GM12878 (cell line): ENCODE measurements around the gene TKT. TPM values are rescaled to one million over a fixed set of nuclear protein-coding genes. Genes with fewer than 3 reads are reported as not detected.
A peak's percentile ranks its signal among the peaks of the same experiment; 100 is the strongest.

Source experiments
- BMI1 ChIP-seq: fragments of 450-650 bp; IDR thresholded peaks from 2 replicates; pipeline ENCODE4 v1.6.1; 2016; ENCODE audit warnings: mild to moderate bottlenecking, moderate library complexity, borderline replicate concordance
- CHD2 ChIP-seq: IDR thresholded peaks from 2 replicates; pipeline ENCODE4 v1.6.1; 2011; ENCODE audit warnings: low read depth, low read length, improper control_type of control experiment, borderline replicate concordance
- CREB1 ChIP-seq: IDR thresholded peaks from 2 replicates; pipeline ENCODE4 v1.6.1; 2012; ENCODE audit warnings: low read depth, mild to moderate bottlenecking, inconsistent platforms
- EP300 ChIP-seq, 2 experiments: fragments of 150-350 bp in 1 of 2; IDR thresholded peaks; 2 replicates each; pipeline ENCODE4 v1.6.1; 2011 to 2012; ENCODE audit warnings: low read depth in 2 of 2, low read length in 2 of 2, borderline replicate concordance in 1 of 2, improper control_type of control experiment in 1 of 2, inconsistent platforms in 1 of 2; ENCODE audit not compliant: control insufficient read depth in 1 of 2
- HDGF ChIP-seq: fragments of 450-650 bp; IDR thresholded peaks from 2 replicates; pipeline ENCODE4 v1.6.1; 2016; ENCODE audit warnings: antibody characterized with exemption
- IKZF2 ChIP-seq, 2 experiments: fragments of 450-650 bp; IDR thresholded peaks; 2 replicates each; pipeline ENCODE4 v1.6.1; 2017; ENCODE audit warnings: mild to moderate bottlenecking in 2 of 2, moderate library complexity in 2 of 2
- NFIC ChIP-seq: IDR thresholded peaks from 2 replicates; pipeline ENCODE4 v1.6.1; 2012; ENCODE audit warnings: low read depth, mild to moderate bottlenecking, inconsistent platforms, low read length, moderate library complexity
- NFYB ChIP-seq: IDR thresholded peaks from 2 replicates; pipeline ENCODE4 v1.6.1; 2011; ENCODE audit warnings: low read depth, mild to moderate bottlenecking, low read length, improper control_type of control experiment, moderate library complexity; ENCODE audit not compliant: insufficient read depth
- POLR2AphosphoS2 ChIP-seq: IDR thresholded peaks from 2 replicates; pipeline ENCODE4 v1.6.1; 2011; ENCODE audit warnings: low read depth, mild to moderate bottlenecking, low read length, improper control_type of control experiment, moderate library complexity
- RAD21 ChIP-seq: IDR thresholded peaks from 2 replicates; pipeline ENCODE4 v1.6.1; 2011; ENCODE audit warnings: mild to moderate bottlenecking, low read depth, low read length, moderate library complexity; ENCODE audit not compliant: insufficient read depth
- RB1 ChIP-seq: fragments of 450-650 bp; formaldehyde crosslinking; IDR thresholded peaks from 2 replicates; pipeline ENCODE4 v1.6.1; 2017; ENCODE audit warnings: mild to moderate bottlenecking, borderline replicate concordance
- SIN3A ChIP-seq: IDR thresholded peaks from 2 replicates; pipeline ENCODE4 v1.6.1; 2012; ENCODE audit warnings: low read depth, low read length, improper control_type of control experiment
- SREBF2 ChIP-seq: IDR thresholded peaks from 2 replicates; pipeline ENCODE4 v1.6.1; 2012; ENCODE audit warnings: mild to moderate bottlenecking, low read length
- SUPT20H ChIP-seq: IDR thresholded peaks from 2 replicates; pipeline ENCODE4 v1.6.1; 2011; ENCODE audit warnings: low read depth, mild to moderate bottlenecking, low read length, moderate library complexity, borderline replicate concordance; ENCODE audit not compliant: control insufficient read depth
- TCF12 ChIP-seq: IDR thresholded peaks from 2 replicates; pipeline ENCODE4 v1.6.1; 2011; ENCODE audit warnings: low read depth, mild to moderate bottlenecking, low read length
- TCF7 ChIP-seq: IDR thresholded peaks from 2 replicates; pipeline ENCODE4 v1.6.1; 2014; ENCODE audit warnings: antibody characterized with exemption, borderline replicate concordance
- YBX1 ChIP-seq: fragments of 450-650 bp; IDR thresholded peaks from 2 replicates; pipeline ENCODE4 v1.6.1; 2016; ENCODE audit warnings: antibody characterized with exemption
- ZBED1 ChIP-seq: IDR thresholded peaks from 2 replicates; pipeline ENCODE4 v1.6.1; 2016; ENCODE audit warnings: borderline replicate concordance
- ZNF622 ChIP-seq: fragments of 450-650 bp; IDR thresholded peaks from 2 replicates; pipeline ENCODE4 v1.6.1; 2017; ENCODE audit warnings: mild to moderate bottlenecking, inconsistent platforms
- polyA plus RNA-seq, 11 experiments: library from polyadenylated mRNA; depleted of rRNA in 4 of 11; unstranded in 6 of 11; stranded (reverse) in 5 of 11; fragments of >200 nt; fragmentation: Nextera tagmentation in 4 of 11; fragmentation: Illumina TruSeq in 1 of 11; extraction: Ambion mirVana in 4 of 11; extraction: Trizol in 1 of 11; gene quantifications; 1 replicate in 1 of 11; 2 replicates in 10 of 11; pipeline versions ENCODE4 v1.2.1 to v1.2.3, GENCODE V29; 2011 to 2016; ENCODE audit warnings: inconsistent platforms in 2 of 11, missing spikeins in 2 of 11, low read depth in 1 of 11
- total RNA-seq, 4 experiments: library from RNA; depleted of rRNA in 3 of 4; stranded (reverse); fragments of >200 nt in 3 of 4; fragmentation: Illumina TruSeq in 1 of 4; extraction: Trizol in 1 of 4; gene quantifications; 2 replicates each; pipeline versions ENCODE4 v1.2.1 to v1.2.3, GENCODE V29; 2013 to 2021
- TF ChIP-seq, protein P1 (sequence below): IDR thresholded peaks from 2 replicates; pipeline ENCODE4 v1.6.1; 2011; ENCODE audit warnings: low read depth, low read length, improper control_type of control experiment, borderline replicate concordance
- TF ChIP-seq, protein P2 (sequence below): fragments of 450-650 bp; IDR thresholded peaks from 2 replicates; pipeline ENCODE4 v1.6.1; 2014; ENCODE audit warnings: mild to moderate bottlenecking
- TF ChIP-seq, protein P3 (sequence below): fragments of 150-350 bp; IDR thresholded peaks from 2 replicates; pipeline ENCODE4 v1.6.1; 2014; ENCODE audit warnings: mild to moderate bottlenecking, low read depth, low read length
- TF ChIP-seq, protein P4 (sequence below): IDR thresholded peaks from 2 replicates; pipeline ENCODE4 v1.6.1; 2012; ENCODE audit warnings: low read depth, low read length, improper control_type of control experiment
- TF ChIP-seq, protein P5 (sequence below): IDR thresholded peaks from 2 replicates; pipeline ENCODE4 v1.6.1; 2011; ENCODE audit warnings: borderline replicate concordance, low read depth, mild to moderate bottlenecking, moderate library complexity, mixed read lengths, low read length; ENCODE audit not compliant: insufficient read depth; ENCODE audit errors: extremely low read length
- TF ChIP-seq, protein P6 (sequence below): IDR thresholded peaks from 2 replicates; pipeline ENCODE4 v1.6.1; 2011; ENCODE audit warnings: low read depth, mild to moderate bottlenecking, low read length, moderate library complexity, borderline replicate concordance; ENCODE audit errors: extremely low read depth

TKT gene
- total and polyA plus RNA-seq, 10 of the 15 experiments (the other 5 are each of a cell fraction or from before 2014, with no cell fraction given), result 56.4 to 385 (median 143) TPM

DNA sequence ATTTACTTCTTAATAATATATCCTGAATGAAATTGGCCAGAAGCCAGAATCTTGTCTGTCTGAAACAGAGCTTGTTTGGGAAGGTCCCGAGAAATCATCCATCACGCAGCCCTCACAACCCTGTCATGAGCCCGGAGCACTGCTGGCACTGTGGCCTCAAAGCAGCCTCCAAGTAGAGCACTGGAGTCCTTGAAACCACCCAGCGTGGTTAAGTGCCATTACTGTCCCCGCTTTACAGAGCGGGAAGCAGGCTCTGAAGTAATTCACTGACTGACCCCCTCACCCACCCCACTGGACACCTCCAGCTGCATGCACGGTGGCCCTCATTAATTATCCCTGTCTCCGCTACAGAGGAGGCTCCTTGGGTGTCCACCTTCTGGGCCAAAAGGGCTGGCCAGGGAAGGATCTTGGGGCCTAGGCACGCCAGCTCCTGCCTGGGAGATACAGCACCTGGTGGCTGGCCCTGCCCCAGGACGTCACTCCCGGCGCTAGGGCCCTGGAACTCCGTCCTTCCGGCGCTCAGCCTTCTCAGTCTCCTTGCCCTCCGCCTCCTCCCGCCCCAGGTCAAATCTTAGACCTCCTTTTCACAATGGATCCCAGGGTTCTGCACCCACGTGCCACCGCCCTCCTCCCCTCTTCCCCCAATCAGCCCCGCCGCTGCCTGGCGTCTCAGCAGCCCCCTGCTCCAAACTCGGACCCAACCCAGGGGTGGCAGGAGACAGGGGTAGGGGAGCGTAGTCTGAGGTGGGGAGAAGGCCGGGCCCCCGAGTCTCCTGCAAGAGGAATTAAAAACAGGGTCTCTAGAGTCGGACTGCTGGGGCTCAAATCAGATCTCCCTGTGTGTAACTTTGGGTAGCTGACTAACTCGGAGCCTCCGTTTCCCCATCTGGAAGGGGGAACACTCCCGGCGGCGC lies 1.1 kb downstream of the TKT start (continued):
- TF ChIP-seq POLR2AphosphoS2, result no peak
- no peak for TF ChIP-seq NFIC
- no peak for TF ChIP-seq SUPT20H
- no peak for TF ChIP-seq YBX1
- no peak for TF ChIP-seq ZBED1
- TF ChIP-seq ZNF622, result no peak
- peak; percentile 83 for TF ChIP-seq CREB1
- no peak for TF ChIP-seq NFYB
- TF ChIP-seq BMI1, result no peak
- TF ChIP-seq, protein P1, sequence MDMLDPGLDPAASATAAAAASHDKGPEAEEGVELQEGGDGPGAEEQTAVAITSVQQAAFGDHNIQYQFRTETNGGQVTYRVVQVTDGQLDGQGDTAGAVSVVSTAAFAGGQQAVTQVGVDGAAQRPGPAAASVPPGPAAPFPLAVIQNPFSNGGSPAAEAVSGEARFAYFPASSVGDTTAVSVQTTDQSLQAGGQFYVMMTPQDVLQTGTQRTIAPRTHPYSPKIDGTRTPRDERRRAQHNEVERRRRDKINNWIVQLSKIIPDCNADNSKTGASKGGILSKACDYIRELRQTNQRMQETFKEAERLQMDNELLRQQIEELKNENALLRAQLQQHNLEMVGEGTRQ, result no peak
- TF ChIP-seq CHD2, result no peak
- TF ChIP-seq SREBF2, result no peak
- peak; percentile 43; the same call in 1 of the 2 replicates for TF ChIP-seq SIN3A
- TF ChIP-seq RAD21, result no peak
- TF ChIP-seq TCF7, result no peak
- peak; percentile 22 to 27; a peak in 2 of 4 replicates for TF ChIP-seq IKZF2 (IDR thresholded peaks at IDR 0.05)
- TF ChIP-seq, protein P2, sequence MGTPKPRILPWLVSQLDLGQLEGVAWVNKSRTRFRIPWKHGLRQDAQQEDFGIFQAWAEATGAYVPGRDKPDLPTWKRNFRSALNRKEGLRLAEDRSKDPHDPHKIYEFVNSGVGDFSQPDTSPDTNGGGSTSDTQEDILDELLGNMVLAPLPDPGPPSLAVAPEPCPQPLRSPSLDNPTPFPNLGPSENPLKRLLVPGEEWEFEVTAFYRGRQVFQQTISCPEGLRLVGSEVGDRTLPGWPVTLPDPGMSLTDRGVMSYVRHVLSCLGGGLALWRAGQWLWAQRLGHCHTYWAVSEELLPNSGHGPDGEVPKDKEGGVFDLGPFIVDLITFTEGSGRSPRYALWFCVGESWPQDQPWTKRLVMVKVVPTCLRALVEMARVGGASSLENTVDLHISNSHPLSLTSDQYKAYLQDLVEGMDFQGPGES, result no peak
- no peak for TF ChIP-seq RB1
- TF ChIP-seq, protein P3, sequence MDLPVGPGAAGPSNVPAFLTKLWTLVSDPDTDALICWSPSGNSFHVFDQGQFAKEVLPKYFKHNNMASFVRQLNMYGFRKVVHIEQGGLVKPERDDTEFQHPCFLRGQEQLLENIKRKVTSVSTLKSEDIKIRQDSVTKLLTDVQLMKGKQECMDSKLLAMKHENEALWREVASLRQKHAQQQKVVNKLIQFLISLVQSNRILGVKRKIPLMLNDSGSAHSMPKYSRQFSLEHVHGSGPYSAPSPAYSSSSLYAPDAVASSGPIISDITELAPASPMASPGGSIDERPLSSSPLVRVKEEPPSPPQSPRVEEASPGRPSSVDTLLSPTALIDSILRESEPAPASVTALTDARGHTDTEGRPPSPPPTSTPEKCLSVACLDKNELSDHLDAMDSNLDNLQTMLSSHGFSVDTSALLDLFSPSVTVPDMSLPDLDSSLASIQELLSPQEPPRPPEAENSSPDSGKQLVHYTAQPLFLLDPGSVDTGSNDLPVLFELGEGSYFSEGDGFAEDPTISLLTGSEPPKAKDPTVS, result no peak
- TF ChIP-seq EP300 (IDR thresholded peaks at IDR 0.05; ENCODE audit: borderline replicate concordance in 1 of 2, control insufficient read depth in 1 of 2, low read depth in 2 of 2, low read length in 2 of 2), result no peak
- TF ChIP-seq, protein P4, sequence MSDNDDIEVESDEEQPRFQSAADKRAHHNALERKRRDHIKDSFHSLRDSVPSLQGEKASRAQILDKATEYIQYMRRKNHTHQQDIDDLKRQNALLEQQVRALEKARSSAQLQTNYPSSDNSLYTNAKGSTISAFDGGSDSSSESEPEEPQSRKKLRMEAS, result no peak
- TF ChIP-seq, protein P5, sequence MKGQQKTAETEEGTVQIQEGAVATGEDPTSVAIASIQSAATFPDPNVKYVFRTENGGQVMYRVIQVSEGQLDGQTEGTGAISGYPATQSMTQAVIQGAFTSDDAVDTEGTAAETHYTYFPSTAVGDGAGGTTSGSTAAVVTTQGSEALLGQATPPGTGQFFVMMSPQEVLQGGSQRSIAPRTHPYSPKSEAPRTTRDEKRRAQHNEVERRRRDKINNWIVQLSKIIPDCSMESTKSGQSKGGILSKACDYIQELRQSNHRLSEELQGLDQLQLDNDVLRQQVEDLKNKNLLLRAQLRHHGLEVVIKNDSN, result no peak
- TF ChIP-seq, protein P6, sequence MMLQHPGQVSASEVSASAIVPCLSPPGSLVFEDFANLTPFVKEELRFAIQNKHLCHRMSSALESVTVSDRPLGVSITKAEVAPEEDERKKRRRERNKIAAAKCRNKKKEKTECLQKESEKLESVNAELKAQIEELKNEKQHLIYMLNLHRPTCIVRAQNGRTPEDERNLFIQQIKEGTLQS, result no peak
- TF ChIP-seq TCF12, result peak; percentile 74; the same call in 1 of the 2 replicates
- peak; percentile 64; the same call in 1 of the 2 replicates for TF ChIP-seq HDGF
